ENCODE results near the gene RPS27L.

The RPS27L gene

DNA sequence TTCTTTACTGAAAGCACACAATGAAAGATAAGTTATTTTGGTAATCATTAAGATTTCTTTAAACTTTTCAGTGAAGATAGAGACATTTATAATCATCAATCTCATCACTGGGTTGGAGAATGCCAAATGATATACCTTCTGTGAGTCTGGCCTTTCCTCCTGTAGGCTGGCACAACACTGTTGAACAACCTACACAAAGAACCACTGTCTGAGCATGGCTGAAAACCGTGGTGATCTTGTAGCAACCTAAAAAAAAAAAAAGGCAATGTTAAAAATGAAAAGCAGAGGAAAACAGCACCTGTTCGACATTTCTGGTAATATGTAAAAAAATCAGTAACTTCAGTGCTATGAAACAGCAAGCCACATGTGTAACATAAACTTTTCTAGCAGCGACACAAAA is 1.8 kb downstream of the RPS27L start:
- Histone ChIP-seq H3K27me3 (ENCODE audit: low read depth, low read length) (no peaks in the 10 kb centered on the region), H3K36me3 (replicated peaks; ENCODE audit: low read depth, low read length) (peaks cover 12% of the 10 kb centered on the region), H3K9ac (ENCODE audit: low read length) (no peak overlapping the region), H4K20me1 (ENCODE audit: insufficient read depth, low read length) (no peaks in the 10 kb centered on the region), H2AFZ (ENCODE audit: low read depth, low read length) (no peak overlapping the region), H3K9me3 (ENCODE audit: insufficient read depth, low read length) (no peaks in the 10 kb centered on the region), H3K79me2 (ENCODE audit: low read length) (peaks cover 16% of the 10 kb centered on the region), H3K27ac (ENCODE audit: low read length) (no peak overlapping the region), H3K4me1 (ENCODE audit: low read length) (peaks cover 5% of the 10 kb centered on the region), H3K4me2 (ENCODE audit: low read length) (no peak overlapping the region; the same call in 1 of the 2 replicates), H3K4me3 (ENCODE audit: low read length) (no peak overlapping the region; the same call in 1 of the 2 replicates)
- TF ChIP-seq EZH2phosphoT487 (IDR thresholded peaks at IDR 0.05; ENCODE audit: low read depth), result no peak

DNA sequence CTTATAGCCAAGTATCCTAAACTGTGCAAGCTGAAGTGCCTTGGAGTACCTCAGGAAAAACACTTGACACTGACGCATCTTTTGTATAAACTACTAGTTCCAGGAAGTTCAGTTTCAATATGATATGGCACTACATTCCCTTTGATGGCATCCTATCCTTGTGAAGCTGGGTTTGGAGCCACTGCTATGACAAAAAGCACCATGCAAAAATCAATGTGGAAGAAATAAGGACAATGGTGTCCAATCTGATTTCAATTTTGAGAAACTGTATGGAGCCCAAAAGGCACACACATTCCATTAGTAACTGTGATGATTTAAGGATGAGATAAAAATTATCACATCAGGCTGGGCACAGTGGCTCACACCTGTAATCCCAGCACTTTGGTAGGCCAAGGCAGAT is 5.6 kb downstream of the RPS27L start:
- Histone ChIP-seq H3K4me3 (ENCODE audit: low read length) (no peak overlapping the region), H3K9ac (ENCODE audit: low read length) (no peak overlapping the region), H3K4me1 (ENCODE audit: low read length) (peaks cover 5% of the 10 kb centered on the region), H3K9me3 (ENCODE audit: insufficient read depth, low read length) (no peaks in the 10 kb centered on the region), H3K36me3 (replicated peaks; ENCODE audit: low read depth, low read length) (peaks cover 12% of the 10 kb centered on the region), H3K79me2 (ENCODE audit: low read length) (peaks cover 11% of the 10 kb centered on the region), H4K20me1 (ENCODE audit: insufficient read depth, low read length) (no peaks in the 10 kb centered on the region), H2AFZ (ENCODE audit: low read depth, low read length) (no peak overlapping the region), H3K27me3 (ENCODE audit: low read depth, low read length) (no peaks in the 10 kb centered on the region), H3K27ac (ENCODE audit: low read length) (no peak overlapping the region), H3K4me2 (ENCODE audit: low read length) (no peak overlapping the region)
- TF ChIP-seq EZH2phosphoT487 (IDR thresholded peaks at IDR 0.05; ENCODE audit: low read depth) (no peak), CTCF (IDR thresholded peaks at IDR 0.05; ENCODE audit: low read depth, low read length) (no peak)

DNA sequence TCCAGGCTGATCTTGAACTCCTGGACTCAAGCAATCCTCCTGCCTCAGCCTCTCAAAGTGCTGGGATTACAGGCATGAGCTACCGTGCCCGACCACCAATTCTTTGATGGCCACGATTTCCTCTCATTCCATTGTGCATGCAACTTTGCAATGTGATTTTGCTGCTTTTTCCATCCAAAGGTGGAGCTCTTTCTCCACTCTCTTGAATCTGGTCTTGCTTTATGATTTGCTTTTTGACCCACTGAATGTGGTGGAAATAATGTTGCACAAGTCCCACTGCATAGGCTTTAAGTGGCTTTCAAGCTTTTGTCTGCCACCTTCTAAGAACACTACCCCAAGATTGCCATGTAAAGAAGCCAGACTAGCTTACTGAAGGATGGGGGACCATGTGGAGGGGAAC is 10.6 kb downstream of the RPS27L start:
- no peaks in the 10 kb centered on the region for H3K4me1 ChIP-seq (ENCODE audit: low read length)
- TF ChIP-seq CTCF (IDR thresholded peaks at IDR 0.05; ENCODE audit: low read depth, low read length) (no peak), EZH2phosphoT487 (IDR thresholded peaks at IDR 0.05; ENCODE audit: low read depth) (no peak)
- no peak overlapping the region for H2AFZ ChIP-seq (ENCODE audit: low read depth, low read length)
- peaks cover 7% of the 10 kb centered on the region for H3K36me3 ChIP-seq (replicated peaks; ENCODE audit: low read depth, low read length)
- no peak overlapping the region for H3K27ac ChIP-seq (ENCODE audit: low read length)
- no peak overlapping the region for H3K4me3 ChIP-seq (ENCODE audit: low read length)
- no peaks in the 10 kb centered on the region for H3K9me3 ChIP-seq (ENCODE audit: insufficient read depth, low read length)
- H3K79me2 ChIP-seq (ENCODE audit: low read length), result no peaks in the 10 kb centered on the region
- no peaks in the 10 kb centered on the region for H4K20me1 ChIP-seq (ENCODE audit: insufficient read depth, low read length)
- H3K27me3 ChIP-seq (ENCODE audit: low read depth, low read length), result no peaks in the 10 kb centered on the region
- no peak overlapping the region for H3K4me2 ChIP-seq (ENCODE audit: low read length)
- H3K9ac ChIP-seq (ENCODE audit: low read length), result no peak overlapping the region

GRCh38 chr15:63145426-63145825 is 11.9 kb downstream of the RPS27L start:
- H3K4me2 ChIP-seq (ENCODE audit: low read length), result no peak overlapping the region
- no peaks in the 10 kb centered on the region for H3K27me3 ChIP-seq (ENCODE audit: low read depth, low read length)
- H3K36me3 ChIP-seq (replicated peaks; ENCODE audit: low read depth, low read length), result peaks cover 4% of the 10 kb centered on the region
- no peaks in the 10 kb centered on the region for H3K9me3 ChIP-seq (ENCODE audit: insufficient read depth, low read length)
- H3K27ac ChIP-seq (ENCODE audit: low read length), result no peak overlapping the region
- H3K4me3 ChIP-seq (ENCODE audit: low read length), result no peak overlapping the region
- no peak overlapping the region for H2AFZ ChIP-seq (ENCODE audit: low read depth, low read length)
- no peaks in the 10 kb centered on the region for H4K20me1 ChIP-seq (ENCODE audit: insufficient read depth, low read length)
- no peak overlapping the region for H3K9ac ChIP-seq (ENCODE audit: low read length)
- no peaks in the 10 kb centered on the region for H3K4me1 ChIP-seq (ENCODE audit: low read length)
- TF ChIP-seq EZH2phosphoT487 (IDR thresholded peaks at IDR 0.05; ENCODE audit: low read depth), result no peak
- TF ChIP-seq CTCF (IDR thresholded peaks at IDR 0.05; ENCODE audit: low read depth, low read length), result no peak
- no peaks in the 10 kb centered on the region for H3K79me2 ChIP-seq (ENCODE audit: low read length)

- Histone ChIP-seq H3K36me3 (replicated peaks; ENCODE audit: low read depth, low read length) (peaks cover 4% of the 10 kb centered on the region), H4K20me1 (ENCODE audit: insufficient read depth, low read length) (no peaks in the 10 kb centered on the region), H3K79me2 (ENCODE audit: low read length) (no peaks in the 10 kb centered on the region), H3K9me3 (ENCODE audit: insufficient read depth, low read length) (no peaks in the 10 kb centered on the region), H2AFZ (ENCODE audit: low read depth, low read length) (no peak overlapping the region), H3K4me2 (ENCODE audit: low read length) (no peak overlapping the region), H3K9ac (ENCODE audit: low read length) (no peak overlapping the region), H3K27ac (ENCODE audit: low read length) (no peak overlapping the region), H3K27me3 (ENCODE audit: low read depth, low read length) (no peaks in the 10 kb centered on the region), H3K4me3 (ENCODE audit: low read length) (no peak overlapping the region), H3K4me1 (ENCODE audit: low read length) (no peaks in the 10 kb centered on the region)
- TF ChIP-seq EZH2phosphoT487 (IDR thresholded peaks at IDR 0.05; ENCODE audit: low read depth) (no peak), CTCF (IDR thresholded peaks at IDR 0.05; ENCODE audit: low read depth, low read length) (no peak)
Observed at GRCh38 chr15:63140936-63141335, 16.3 kb downstream of the RPS27L start.
